Measurements from ENCODE around the gene NCOR2.
"Not testable (repeated sequence)": the region's sequence is repeated elsewhere in the genome, so short reads cannot be mapped to it uniquely, and the experiment has no call there.

NCOR2 gene

GRCh38 chr12:124599074-124599999 is 31.9 kb upstream of the NCOR2 start:
- DNase-seq = no peak

- no peak for DNase-seq
Measured at GRCh38 chr12:124597041-124597440, 29.6 kb upstream of the NCOR2 start.

- DNase-seq = no peak
Measured at GRCh38 chr12:124595444-124595843, 28.0 kb upstream of the NCOR2 start.

GRCh38 chr12:124594851-124595250 is 27.4 kb upstream of the NCOR2 start:
- DNase-seq = no peak

- no peak for DNase-seq
Measured at GRCh38 chr12:124593851-124594401, 26.5 kb upstream of the NCOR2 start.

- no peak for DNase-seq
Measured at GRCh38 chr12:124593176-124593575, 25.8 kb upstream of the NCOR2 start.

- DNase-seq = no peak
Measured at GRCh38 chr12:124592481-124593160, 25.2 kb upstream of the NCOR2 start.

GRCh38 chr12:124592050-124592449 is 24.6 kb upstream of the NCOR2 start:
- no peak for DNase-seq

GRCh38 chr12:124590447-124590846 is 23.0 kb upstream of the NCOR2 start:
- DNase-seq = no peak

- no peak for DNase-seq
Measured at GRCh38 chr12:124588751-124589267, 21.4 kb upstream of the NCOR2 start.

- no peak for DNase-seq
Measured at GRCh38 chr12:124588018-124588634, 20.7 kb upstream of the NCOR2 start.

GRCh38 chr12:124586756-124587155 is 19.3 kb upstream of the NCOR2 start:
- no peak for DNase-seq

GRCh38 chr12:124584494-124584893 is 17.1 kb upstream of the NCOR2 start:
- not testable (repeated sequence) for DNase-seq

- DNase-seq = no peak
Measured at GRCh38 chr12:124583854-124584253, 16.4 kb upstream of the NCOR2 start.

GRCh38 chr12:124582108-124582424 is 14.7 kb upstream of the NCOR2 start:
- DNase-seq = no peak

GRCh38 chr12:124581307-124582107 is 14.1 kb upstream of the NCOR2 start:
- no peak for DNase-seq

- no peak for DNase-seq
Measured at GRCh38 chr12:124579921-124580517, 12.6 kb upstream of the NCOR2 start.

- no peak for DNase-seq
Measured at GRCh38 chr12:124578854-124579253, 11.4 kb upstream of the NCOR2 start.

GRCh38 chr12:124578445-124578844 is 11.0 kb upstream of the NCOR2 start:
- DNase-seq = no peak

- no peak for DNase-seq
Measured at GRCh38 chr12:124577986-124578385, 10.6 kb upstream of the NCOR2 start.

- DNase-seq = no peak
Measured at GRCh38 chr12:124577374-124577773, 10.0 kb upstream of the NCOR2 start.

- no peak for DNase-seq
Measured at GRCh38 chr12:124576061-124576650, 8.7 kb upstream of the NCOR2 start.
